Activated T-helper 1 cell treated with anti-CD3 and anti-CD28 coated beads, Interleukin-2, amount 50 U/mL, for 16 hours (primary cell): ENCODE data around the gene PAOX.
"Not testable (repeated sequence)": the region's sequence is repeated elsewhere in the genome, so short reads cannot be mapped to it uniquely, and the experiment has no call there.

Experiments
- DNase-seq, 2 donors: peaks; one replicate each; pipeline ENCODE4 v3.0.0-alpha.2; 2020; ENCODE audit warnings: low read depth in 1 of 2, low spot score in 1 of 2

The PAOX gene

DNA sequence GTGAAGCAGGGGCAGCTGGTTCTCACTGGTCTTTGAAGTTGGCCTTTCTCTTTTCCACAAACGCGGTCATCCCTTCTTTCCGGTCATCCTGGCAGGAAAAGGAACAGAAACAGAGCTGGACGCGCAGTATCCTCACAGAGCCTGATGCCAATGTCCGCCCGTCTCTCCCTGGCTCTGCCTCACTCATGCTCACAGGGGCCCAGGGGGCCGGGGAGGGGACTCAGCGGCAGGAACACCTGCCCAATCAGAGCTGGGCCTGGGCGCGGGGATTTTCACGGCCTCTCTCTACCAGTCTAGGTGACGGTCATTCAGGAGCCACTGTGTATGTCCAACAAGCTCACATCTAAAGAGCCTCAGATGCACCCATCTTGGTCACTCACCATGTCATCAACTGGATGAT, 16.2 kb upstream of the PAOX start:
- no peak for DNase-seq

DNA sequence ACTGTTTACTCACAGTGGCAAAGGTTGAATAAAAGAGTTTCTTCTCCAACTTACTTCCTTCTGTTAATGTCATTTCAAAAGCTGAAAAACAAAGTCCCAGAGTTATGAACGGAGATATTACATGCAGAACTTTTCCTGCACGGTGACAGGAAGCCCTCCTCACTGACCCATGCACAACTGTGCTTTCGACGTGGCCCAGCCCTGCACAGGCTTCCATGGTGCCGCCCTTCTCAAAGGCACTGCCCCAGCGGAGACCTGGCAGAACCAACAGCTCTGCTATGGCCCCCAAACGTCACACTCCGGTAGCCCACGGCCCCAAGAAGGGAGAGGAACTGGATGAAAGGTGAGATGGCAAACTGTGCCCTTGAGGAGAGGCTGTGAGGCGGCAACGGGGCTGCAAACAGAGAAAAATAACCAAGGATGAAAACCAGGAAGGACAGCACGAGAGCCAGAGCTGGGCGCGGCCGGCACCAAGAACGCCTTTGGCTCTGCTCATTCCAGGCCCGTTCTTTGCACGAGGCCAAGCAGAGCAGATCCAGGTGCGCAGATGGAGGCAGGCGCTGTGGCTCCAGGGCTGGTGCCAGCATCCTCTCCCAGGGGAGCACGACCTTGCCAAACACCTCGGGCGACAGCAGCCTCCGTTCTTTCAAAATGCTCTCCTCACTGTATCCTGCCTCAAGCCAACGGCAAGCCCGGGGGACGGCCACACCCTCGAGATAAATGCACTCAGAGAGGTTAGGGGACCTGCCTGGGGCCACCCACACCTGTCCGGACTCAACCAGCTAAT, 14.2 kb upstream of the PAOX start:
- no peak for DNase-seq

DNA sequence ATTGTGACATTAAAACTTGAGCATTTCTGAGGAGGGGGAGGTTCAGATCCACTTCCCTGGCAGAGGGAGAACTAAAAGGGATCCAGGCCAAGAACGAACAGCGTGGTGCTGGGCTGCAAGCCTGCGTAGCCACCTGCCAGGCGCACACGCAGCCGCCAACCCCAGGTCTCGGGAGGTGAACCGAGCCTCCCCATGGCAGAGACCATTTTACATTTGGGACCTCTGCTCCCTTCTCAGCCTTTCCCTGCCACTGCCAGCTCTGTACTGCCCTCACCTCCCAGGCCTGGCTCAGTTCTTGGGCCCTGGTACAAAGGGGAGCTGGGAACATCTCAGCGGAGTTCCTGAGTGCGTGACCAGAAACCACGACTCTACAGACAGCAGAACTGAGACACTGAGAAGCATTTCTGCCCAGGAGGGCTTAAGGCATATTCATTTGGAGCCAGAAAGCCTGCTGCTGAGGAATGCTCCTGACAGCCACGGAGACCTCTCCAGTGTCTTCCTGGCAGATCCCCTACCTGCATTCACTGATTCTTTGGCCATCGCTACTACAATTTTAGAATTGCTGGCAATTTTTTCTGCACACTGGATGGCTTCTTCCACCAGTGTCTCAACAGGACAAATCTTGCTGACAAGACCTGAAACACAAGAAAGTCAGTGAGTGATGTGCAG, 13.5 kb upstream of the PAOX start:
- no peak for DNase-seq

DNA sequence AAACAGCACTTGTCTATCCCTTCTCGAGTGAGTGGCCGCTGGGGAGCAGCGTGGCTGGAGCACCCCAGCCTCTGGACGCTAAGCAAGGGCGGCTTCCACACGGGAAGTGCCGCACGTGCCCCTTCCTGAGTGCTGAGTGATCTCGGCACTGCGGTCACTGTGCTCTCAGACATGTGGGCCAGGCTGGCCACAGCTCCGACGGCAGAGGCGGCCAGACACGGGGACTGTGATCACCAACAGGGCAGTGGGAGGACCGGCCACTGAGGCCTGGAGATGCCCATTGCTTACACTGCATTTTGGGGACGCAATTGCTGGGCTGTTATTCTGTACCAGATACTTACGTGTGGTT, 13.0 kb upstream of the PAOX start:
- DNase-seq, result no peak

DNA sequence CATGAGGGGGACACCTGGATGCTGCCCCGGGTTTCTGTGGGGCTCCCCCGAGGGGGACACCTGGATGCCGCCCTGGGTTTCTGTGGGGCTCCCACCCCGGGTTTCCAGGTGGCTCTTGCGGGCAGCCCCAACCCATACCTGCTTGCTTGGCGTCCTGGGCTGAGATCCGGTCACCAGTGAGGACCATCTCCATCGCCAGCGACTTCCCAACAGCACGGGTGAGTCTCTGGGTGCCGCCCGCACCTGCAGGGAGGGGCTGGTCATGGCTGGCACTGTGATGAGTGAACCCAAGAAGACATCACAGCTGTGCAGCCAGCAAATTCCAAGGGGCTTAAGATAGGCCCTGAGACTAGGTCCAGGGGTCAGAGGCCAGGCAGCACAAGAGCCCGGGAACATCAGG, 12.3 kb upstream of the PAOX start:
- DNase-seq, result no peak

DNA sequence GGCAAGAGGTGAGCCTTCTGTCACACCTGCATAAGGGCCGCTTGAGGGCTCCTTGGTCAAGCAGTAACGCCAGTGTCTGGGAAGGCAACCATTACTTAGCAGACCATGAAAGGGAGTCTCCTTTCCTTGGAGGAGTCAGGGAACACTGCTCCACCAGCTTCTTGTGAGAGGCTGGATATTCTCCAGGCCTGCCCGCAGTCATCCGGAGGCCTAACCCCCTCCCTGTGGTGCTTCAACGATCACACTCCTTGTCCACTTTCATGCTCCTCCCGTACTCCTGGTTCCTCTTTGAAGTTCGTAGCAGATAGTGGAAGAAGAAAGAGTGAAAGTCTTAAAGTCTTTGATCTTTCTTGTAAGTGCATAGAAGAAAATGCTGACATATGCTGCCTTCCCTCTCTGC, 11.6 kb upstream of the PAOX start:
- not testable (repeated sequence) for DNase-seq

DNA sequence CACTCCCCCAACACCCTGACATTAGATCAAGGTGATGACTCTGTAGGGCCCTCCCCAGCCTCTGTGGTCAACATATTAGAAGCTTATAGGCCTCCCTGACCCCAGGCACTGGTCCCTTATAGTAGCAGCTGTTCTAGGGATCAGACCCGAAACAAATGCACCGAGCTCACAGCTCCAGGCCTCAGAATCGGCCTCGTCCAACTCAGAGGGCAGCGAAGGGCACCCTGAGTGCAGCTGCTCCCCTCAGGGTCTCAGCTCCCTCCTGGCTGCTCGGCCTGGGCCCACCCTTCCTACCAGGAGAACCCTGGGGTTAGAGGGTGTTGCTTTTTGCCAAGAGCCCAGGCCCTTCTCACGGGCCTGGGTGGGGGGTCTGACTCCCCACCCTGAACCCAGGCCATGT, 10.9 kb upstream of the PAOX start:
- DNase-seq, result no peak

DNA sequence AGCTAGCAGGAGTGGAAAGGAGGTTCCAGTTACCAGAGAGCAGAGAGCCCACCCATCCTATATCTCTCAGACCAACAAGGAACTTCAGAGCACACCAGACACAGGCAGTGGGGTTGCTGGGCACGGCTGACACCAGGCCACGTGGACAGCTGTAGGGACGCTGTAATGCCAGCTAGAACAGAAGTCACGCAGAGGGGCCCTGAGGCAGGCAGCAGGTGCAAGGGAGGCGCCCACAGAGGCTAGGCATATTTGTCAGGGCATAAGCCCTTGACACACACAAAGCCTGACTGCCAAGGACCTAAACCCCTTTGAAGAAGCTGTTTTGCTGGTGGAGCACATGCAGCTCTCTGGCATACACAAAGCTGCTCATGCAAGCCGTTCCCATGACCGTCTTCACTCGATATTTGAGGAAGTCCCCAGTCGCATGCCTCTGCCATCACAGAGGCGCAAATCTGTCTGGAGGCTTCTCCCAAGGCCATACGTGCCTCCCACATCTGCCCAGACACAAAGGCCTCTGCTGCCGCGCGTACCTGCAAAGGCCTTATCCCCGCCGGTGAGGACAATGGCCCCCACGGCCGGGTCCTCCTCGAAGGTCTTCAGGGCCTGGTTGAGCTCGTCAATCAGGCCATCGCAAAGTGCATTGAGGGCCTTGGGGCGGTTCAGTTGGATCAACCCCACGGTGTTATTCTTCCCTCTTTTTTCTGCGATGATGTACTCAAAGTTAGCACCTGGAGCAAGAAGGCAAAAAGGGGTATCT, 8.9 kb upstream of the PAOX start:
- no peak for DNase-seq

DNA sequence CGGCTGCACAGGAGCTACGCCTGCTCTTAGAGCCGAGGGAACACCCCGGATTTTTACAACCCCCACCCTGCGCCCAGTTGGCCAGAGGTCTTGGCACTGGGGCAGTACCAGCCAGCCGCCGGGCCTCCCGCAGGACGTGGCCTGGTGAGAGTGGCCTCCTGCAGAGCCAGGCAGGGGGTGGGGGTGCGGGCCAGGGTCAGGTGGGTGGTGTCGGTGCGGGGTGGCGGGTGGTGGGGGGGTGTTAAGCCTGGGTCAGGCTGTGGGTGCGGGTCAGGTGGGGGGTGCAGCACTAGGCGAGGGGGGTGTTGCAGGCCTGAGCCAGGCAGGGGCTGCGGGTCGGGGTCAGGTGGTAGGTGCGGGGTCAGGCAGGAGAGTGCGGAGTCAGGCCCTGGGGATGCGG, 6.6 kb upstream of the PAOX start:
- no peak for DNase-seq

DNA sequence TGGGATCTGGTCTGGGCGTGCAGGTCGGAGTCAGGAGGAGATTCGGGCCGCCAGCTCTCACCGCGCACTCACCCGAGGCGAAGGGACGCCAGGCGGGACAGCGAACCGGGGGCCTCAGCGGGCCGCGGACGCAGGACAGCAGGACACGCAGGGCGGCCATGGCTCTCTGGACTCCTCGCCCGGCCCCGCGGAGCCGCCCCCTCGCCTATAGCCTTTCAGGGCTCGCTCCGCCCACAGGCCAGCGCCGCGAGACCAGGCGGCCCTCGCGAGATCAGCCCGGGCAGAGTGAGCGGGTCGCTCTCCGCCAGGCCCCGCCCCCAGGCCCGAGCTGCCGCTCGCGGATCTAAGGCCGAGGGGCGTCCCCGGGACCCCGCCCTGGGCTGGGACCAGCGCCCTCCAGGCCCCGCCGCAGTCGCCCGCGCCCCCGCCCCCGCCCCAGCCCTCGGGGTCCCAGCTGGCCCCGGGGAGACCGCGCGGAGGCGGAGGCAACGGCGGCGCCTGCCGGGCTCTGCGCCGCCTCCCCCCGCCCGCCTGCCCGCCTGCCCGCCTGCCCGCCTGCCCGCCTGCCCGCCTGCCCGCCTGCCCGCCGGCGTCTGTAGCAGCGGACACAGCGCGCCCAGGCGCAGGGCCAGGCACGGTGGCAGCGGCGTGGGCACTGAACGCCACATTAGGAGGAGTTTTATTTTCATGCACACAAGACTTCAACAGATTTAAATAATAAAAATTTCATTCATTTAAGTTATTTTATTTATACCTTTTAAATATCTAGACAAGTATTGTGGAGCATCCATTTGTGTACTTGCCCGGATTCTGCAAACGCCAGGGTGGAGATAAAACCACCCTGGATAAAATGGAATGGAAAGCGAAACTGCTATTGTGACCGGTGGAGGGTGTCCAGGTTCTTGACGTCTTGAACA, 5.6 kb upstream of the PAOX start, which contains the start of gene ECHS1:
Gene ECHS1 (minus strand): TSS at position 181 of the 917 bp plus-strand sequence. CDS start 21 bp downstream, at position 160.
- DNase-seq, result peak; percentile 80 to 87

DNA sequence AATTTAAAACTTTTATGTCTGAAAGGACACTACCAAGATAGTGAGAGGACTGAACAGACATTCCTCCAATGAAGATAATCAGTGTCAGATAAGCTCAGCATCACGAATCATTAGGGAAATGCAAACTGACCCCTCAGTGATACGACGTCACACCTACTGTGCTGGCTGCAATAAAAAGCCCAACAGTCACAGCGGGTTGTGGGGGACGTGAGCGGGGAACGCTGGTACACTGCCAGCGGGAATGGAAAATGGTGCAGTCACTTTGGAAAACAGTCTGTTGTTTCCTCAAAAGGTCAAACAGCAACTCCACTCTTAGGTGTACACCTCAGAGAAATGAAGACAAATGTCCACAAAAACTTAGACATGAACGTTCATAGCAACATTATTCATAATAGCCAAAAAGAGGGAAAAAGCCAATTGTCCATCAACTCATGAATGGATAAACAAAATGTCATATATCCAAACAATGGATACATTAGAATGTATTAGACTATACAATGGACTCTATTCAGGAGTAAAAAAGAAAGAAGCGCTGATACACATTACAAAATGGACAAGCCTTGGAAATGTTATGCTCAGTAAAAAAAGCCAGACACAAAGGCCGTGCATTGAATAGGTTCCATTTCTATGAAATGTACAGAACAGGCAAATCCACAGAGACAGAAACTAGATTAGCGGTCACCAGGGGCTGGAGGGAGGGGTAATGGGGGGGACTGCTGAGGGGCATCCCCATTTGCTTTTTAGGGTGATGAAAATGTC, 3.5 kb upstream of the PAOX start:
- no peak for DNase-seq

DNA sequence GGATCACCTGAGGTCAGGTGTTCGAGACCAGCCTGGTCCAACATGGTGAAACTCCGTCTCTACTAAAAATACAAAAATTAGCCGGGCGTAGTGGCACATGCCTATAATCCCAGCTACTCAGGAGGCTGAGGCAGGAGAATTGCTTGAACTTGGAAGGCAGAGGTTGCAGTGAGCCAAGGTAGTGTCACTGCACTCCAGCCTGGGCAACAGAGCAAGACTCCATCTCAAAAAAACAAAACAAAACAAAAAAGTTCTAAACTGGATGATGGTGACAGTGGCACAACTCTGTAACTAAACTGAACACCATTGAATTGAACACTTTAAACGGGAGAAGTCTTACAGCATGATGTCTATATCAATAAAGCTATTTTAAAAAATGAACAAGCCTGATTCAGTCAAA, 2.9 kb upstream of the PAOX start:
- DNase-seq, result not testable (repeated sequence)

DNA sequence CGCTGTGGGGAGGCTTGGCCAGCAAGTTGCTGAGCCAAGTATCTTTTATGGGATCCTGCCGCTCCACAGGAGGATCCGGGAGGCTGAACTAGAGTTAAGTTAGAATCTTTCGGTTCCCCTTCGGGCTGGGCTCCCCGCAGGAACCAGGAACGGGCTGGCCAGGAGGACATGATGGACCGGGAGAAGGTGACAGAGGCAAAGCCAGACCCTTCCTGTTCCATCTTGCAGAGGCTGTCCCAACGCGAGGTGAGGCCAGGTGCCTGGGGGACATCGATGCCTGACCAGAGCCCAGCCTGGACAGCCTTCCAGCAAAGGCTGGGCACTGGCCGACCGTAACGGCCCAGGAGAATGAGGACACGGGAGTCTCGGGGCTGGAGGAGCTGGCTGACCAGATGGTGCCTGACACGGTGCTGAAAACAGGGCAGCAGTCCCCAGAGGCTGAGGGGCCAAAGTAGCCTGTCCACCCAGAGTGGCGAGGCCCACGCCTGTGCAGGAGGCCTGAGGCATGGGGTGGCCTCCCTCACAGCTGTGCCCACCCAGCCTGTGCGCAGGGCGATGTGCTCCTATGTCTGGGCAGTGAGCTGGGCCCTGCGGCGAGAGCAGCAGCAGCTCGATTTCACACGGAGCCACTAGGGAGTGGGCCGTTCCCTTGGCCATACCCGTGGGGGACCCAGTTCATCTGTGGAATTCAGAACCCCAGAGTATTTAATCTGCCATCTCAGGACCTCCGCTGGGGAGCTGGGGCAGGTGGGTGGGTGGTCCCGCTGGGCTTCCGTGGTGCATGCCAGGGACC, 1.8 kb upstream of the PAOX start:
- DNase-seq, result no peak

DNA sequence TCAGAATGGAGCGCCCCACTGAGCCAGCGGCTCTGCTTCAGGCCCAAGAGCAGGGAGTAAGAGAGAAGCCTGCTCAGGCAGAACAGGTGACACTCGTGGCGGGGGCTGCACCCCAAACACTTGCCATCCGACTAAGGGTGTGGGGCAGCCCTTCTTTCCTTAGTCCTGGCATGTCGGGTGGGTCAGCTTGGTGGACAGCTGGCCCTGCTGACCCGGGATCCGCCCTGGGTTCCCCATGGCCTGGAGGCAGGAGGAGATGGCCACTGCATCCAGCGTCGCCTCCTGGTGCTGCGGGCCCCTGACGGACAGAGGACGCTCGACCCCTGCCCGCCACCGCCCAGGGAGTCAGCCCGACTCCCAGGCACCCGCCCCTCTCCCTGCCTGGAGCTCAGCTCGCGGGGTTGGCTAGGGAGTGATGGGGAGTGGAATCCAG, 1.2 kb upstream of the PAOX start:
- no peak for DNase-seq

DNA sequence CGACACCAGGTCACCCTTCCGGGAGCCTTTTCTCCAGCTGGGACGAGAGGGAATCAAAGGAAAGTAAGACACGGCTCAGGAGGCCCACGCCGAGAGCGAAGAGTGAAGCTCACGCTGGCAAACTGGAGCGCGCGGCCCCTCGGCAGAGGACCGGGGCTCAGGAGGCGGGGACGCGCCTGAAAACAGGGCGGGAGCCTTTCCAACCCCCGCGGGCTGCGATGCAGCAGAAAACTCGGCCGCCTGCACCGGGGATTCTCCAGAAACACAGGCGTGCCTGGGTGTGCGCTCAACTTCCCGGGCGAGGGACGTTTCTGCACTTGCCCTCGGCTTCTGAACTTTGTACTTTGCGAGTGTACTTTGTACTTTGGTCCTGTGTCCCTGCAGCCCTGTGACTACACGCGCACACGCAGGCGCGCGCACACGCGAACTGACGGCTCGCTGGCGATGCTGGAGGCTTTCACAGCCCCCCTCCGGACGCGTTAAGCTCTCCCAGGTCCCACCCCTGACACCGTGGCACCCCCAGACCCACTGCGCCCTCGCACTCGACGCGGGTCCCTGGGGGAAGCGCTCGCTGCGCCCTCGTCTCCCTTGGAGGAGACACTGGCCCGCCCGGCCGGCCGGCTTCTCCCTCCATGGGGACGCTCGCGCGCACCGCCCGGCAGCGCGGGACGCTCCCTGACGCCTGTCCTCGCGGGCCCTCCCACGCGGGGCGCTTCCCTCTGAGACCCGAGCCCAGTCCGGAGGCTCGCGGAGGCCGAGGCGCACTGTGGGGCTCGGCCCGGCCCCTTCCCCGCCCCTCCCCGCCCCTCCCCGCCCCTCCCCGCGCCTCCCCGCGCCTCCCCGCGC, 588 bp upstream of the PAOX start:
- peak; percentile 30 to 37 for DNase-seq

DNA sequence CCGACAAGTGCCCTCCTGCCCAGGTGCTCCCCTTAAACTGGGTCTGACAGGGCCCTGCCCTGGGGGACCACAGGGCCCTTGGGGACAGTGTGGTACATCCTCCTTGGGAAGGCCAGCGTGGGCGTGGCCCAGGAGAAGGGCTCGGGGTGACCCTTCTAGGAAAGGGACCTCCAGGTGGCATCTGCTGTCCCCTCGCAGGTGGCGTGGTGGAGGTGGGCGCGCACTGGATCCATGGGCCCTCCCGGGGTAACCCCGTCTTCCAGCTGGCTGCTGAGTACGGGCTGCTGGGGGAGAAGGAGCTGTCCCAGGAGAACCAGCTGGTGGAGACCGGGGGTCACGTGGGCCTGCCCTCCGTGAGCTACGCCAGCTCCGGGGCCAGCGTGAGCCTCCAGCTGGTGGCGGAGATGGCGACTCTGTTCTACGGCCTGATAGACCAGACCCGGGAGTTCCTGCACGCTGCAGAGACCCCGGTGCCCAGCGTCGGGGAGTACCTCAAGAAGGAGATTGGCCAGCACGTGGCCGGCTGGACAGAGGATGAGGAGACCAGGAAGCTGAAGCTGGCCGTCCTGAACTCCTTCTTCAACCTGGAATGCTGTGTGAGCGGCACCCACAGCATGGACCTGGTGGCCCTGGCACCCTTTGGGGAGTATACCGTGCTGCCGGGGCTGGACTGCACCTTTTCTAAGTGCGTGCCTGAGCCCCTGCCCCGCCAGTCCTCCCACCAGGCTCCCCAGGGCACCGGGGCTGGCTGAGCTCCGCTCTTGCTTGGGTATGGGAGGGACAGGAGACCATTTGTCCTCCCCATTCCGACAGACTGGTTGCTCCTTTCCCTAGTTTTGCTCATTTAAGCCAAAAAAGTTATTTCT, 972 bp downstream of the PAOX start:
- DNase-seq, result no peak

DNA sequence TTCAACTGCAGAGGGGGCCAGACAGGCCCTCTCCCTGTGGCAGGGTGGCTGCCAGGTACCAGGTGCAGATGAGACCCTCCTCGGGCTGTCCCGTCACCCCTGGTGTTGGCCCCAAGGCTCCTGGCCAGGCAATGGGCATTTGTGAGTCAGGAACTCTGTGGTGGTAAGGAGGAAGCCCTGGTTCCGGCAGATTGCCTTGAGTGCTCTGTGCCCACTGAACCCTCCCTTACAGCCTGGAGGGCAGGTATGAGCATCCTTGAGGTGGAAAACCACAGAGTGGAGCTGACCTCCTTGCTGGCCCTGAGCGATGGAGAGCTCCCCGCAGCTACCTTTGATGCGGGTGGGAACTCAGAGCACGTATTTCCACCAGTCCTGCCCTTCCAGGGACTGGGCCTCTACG, 2.0 kb downstream of the PAOX start:
- DNase-seq, result no peak

DNA sequence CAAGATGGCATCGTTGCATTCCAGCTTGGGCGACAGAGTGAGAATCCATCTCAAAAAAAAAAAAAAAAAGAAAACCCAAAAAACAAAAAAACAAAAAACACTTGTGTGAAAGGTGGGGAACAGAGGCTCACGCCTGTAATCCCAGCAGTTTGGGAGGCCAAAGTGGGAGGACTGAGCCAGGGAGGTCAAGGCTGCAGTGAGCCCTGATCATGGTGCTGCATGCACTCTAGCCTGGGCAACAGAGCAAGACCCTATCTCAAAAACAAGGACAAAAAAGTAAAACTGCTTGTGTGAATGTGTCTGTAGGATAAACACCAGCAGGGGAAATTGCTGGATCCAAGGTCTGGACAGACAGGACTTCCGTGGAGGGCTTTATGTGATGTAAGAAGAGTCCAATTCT, 4.5 kb downstream of the PAOX start:
- DNase-seq, result no peak
